Measurements from ENCODE around the gene TLCD1.

The TLCD1 gene

DNA sequence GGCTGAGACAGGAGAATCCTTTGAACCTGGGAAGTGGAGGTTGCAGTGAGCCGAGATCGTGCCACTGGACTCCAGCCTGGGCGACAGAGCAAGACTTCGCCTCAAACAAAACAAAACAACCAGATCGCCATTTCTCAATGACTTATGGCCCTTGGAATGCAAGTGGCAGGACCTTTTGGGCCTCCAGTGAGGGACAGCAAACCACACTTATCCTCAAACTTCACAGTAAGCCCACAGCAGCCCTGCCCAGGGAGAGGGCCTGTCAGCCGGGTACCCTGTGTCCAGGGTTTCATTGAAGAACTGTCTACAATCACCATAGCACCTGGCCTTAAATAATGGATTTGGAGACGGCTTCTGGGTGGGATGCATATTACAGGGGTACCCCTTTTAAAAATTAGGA lies 29.5 kb upstream of the TLCD1 start:
- FAIRE-seq (no peak), DNase-seq (ENCODE audit: insufficient read length) (no peak)
- TF ChIP-seq POLR2A (IDR thresholded peaks at IDR 0.05; ENCODE audit: low read depth, low read length), result no peak
- no peak for TF ChIP-seq POLR2AphosphoS5 (IDR thresholded peaks at IDR 0.05; ENCODE audit: low read depth, low read length)
- TF ChIP-seq TAF1 (IDR thresholded peaks at IDR 0.05; ENCODE audit: borderline replicate concordance, low read depth, low read length), result no peak

DNA sequence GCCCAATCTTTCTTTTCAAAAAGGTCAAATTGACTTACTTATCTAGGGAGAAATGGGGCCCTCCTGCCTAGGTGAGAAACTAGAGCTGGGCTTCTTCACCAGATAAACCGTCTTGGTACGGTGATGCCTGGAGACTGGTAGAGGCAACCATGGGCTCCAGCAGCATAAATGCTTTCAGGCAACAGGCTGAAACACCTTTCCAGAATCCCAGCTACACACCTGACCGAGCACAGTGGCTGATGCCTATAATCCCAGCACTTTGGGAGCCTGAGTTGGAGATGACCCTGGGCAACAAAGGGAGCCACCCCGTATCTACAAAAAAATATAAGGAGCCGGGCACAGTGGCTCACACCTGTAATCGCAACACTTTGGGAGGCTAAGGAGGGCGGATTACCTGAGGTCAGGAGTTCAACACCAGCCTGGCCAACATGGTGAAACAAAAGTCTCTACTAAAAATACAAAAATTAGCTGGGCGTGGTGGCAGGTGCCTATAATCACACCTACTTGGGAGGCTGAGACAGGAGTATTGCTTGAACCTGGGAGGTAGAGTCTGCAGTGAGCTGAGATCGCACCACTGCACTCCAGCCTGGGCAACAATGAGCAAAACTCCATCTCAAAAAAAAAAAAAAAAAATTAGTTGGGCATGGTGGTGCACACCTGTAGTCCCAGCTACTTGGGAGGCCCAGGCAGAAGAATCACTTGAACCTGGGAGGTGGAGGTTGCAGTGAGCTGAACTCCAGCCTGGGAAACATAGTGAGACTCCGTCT lies 25.8 kb upstream of the TLCD1 start:
- no peak for DNase-seq (ENCODE audit: insufficient read length)
- TF ChIP-seq POLR2AphosphoS5 (IDR thresholded peaks at IDR 0.05; ENCODE audit: low read depth, low read length) (peak; percentile 30), POLR2A (IDR thresholded peaks at IDR 0.05; ENCODE audit: low read depth, low read length) (no peak; the same call in 1 of the 2 replicates)
- FAIRE-seq, result no peak

GRCh38 chr17:28750178-28751047 lies 24.4 kb upstream of the TLCD1 start:
- DNase-seq (ENCODE audit: insufficient read length) (peak; percentile 62), FAIRE-seq (peak; percentile 82)
- TF ChIP-seq POLR2A (IDR thresholded peaks at IDR 0.05; ENCODE audit: low read depth, low read length), result peak; percentile 42; the same call in 1 of the 2 replicates
- peak; percentile 67; the same call in 1 of the 2 replicates for TF ChIP-seq POLR2AphosphoS5 (IDR thresholded peaks at IDR 0.05; ENCODE audit: low read depth, low read length)
- no peak for TF ChIP-seq TAF1 (IDR thresholded peaks at IDR 0.05; ENCODE audit: borderline replicate concordance, low read depth, low read length)

DNA sequence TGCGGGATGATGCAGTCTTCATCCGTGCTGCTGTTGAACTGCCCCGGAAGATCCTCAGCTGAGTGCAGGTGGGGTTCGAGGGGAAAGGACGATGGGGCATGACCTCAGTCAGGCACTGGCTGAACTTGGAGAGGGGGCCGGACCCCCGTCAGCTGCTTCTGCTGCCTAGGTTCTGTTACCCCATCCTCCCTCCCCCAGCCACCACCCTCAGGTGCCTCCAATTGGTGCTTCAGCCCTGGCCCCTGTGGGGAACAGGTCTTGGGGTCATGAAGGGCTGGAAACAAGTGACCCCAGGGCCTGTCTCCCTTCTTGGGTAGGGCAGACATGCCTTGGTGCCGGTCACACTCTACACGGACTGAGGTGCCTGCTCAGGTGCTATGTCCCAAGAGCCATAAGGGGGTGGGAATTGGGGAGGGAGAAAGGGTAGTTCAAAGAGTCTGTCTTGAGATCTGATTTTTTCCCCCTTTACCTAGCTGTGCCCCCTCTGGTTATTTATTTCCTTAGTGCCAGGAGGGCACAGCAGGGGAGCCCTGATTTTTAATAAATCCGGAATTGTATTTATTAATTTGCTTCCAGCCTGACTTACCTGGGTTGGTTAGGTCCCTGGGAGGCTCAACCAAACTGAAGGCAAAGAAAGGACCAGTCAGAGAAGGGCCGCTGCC lies 23.6 kb upstream of the TLCD1 start:
- FAIRE-seq, result no peak
- DNase-seq (ENCODE audit: insufficient read length), result no peak
- no peak for TF ChIP-seq POLR2A (IDR thresholded peaks at IDR 0.05; ENCODE audit: low read depth, low read length)
- TF ChIP-seq POLR2AphosphoS5 (IDR thresholded peaks at IDR 0.05; ENCODE audit: low read depth, low read length), result no peak; the same call in 1 of the 2 replicates
- no peak for TF ChIP-seq TAF1 (IDR thresholded peaks at IDR 0.05; ENCODE audit: borderline replicate concordance, low read depth, low read length)

- no peak for FAIRE-seq
- DNase-seq (ENCODE audit: insufficient read length), result no peak
- no peak for TF ChIP-seq TAF1 (IDR thresholded peaks at IDR 0.05; ENCODE audit: borderline replicate concordance, low read depth, low read length)
- peak; percentile 28 for TF ChIP-seq POLR2A (IDR thresholded peaks at IDR 0.05; ENCODE audit: low read depth, low read length)
These were observed 23.0 kb upstream of the TLCD1 start for GRCh38 chr17:28748852-28749515.

GRCh38 chr17:28747801-28748750 lies 22.0 kb upstream of the TLCD1 start:
- DNase-seq (ENCODE audit: insufficient read length), result no peak
- TF ChIP-seq POLR2AphosphoS5 (IDR thresholded peaks at IDR 0.05; ENCODE audit: low read depth, low read length), result no peak
- no peak for TF ChIP-seq TAF1 (IDR thresholded peaks at IDR 0.05; ENCODE audit: borderline replicate concordance, low read depth, low read length)
- no peak for TF ChIP-seq POLR2A (IDR thresholded peaks at IDR 0.05; ENCODE audit: low read depth, low read length)
- no peak for FAIRE-seq

- TF ChIP-seq TAF1 (IDR thresholded peaks at IDR 0.05; ENCODE audit: borderline replicate concordance, low read depth, low read length), result no peak
- no peak for TF ChIP-seq POLR2AphosphoS5 (IDR thresholded peaks at IDR 0.05; ENCODE audit: low read depth, low read length)
- no peak for TF ChIP-seq POLR2A (IDR thresholded peaks at IDR 0.05; ENCODE audit: low read depth, low read length)
- DNase-seq (ENCODE audit: insufficient read length) (no peak), FAIRE-seq (no peak)
These were observed 21.1 kb upstream of the TLCD1 start for GRCh38 chr17:28747051-28747691.

GRCh38 chr17:28746611-28747050 lies 20.6 kb upstream of the TLCD1 start:
- FAIRE-seq (no peak), DNase-seq (ENCODE audit: insufficient read length) (no peak)
- TF ChIP-seq TAF1 (IDR thresholded peaks at IDR 0.05; ENCODE audit: borderline replicate concordance, low read depth, low read length) (no peak), POLR2AphosphoS5 (IDR thresholded peaks at IDR 0.05; ENCODE audit: low read depth, low read length) (no peak; the same call in 1 of the 2 replicates), POLR2A (IDR thresholded peaks at IDR 0.05; ENCODE audit: low read depth, low read length) (no peak; the same call in 1 of the 2 replicates)

- TF ChIP-seq POLR2A (IDR thresholded peaks at IDR 0.05; ENCODE audit: low read depth, low read length) (0 out of 2 replicates have a peak, but pooled peaks have one; percentile 17), TAF1 (IDR thresholded peaks at IDR 0.05; ENCODE audit: borderline replicate concordance, low read depth, low read length) (no peak), POLR2AphosphoS5 (IDR thresholded peaks at IDR 0.05; ENCODE audit: low read depth, low read length) (peak; percentile 31; the same call in 1 of the 2 replicates)
- DNase-seq (ENCODE audit: insufficient read length), result no peak
- no peak for FAIRE-seq
These were observed 19.9 kb upstream of the TLCD1 start for GRCh38 chr17:28745786-28746411.
